K562 (cell line): ENCODE data around the gene DPH7. TPM values are rescaled to one million over a fixed set of nuclear protein-coding genes. Genes with fewer than 3 reads are reported as not detected.

ENCODE experiments used
- CEBPB ChIP-seq: fragments of 450-650 bp; IDR thresholded peaks from 2 replicates; pipeline ENCODE4 v1.6.1; 2016; ENCODE audit warnings: missing genetic modification characterization, missing compliant biosample characterization
- CREB5 ChIP-seq: fragments of 250-450 bp; sonication (Bioruptor Pico); IDR thresholded peaks from 2 replicates; pipeline ENCODE4 v1.5.0; 2020; ENCODE audit warnings: mild to moderate bottlenecking
- DACH1 ChIP-seq: fragments of 450-650 bp; IDR thresholded peaks from 2 replicates; pipeline ENCODE4 v1.6.1; 2018; ENCODE audit not compliant: partially characterized antibody
- E2F1 ChIP-seq: sonication (generic); formaldehyde crosslinking; IDR thresholded peaks from 2 replicates; pipeline ENCODE4 v1.8.1; 2023; ENCODE audit warnings: mild to moderate bottlenecking, missing genetic modification reagents, moderate library complexity
- ETV5 ChIP-seq: sonication (generic); formaldehyde crosslinking; IDR thresholded peaks from 2 replicates; pipeline ENCODE4 v1.4.0; 2020; ENCODE audit warnings: low read depth, mild to moderate bottlenecking, missing genetic modification reagents
- HNRNPL ChIP-seq: fragments of 200-400 bp; formaldehyde crosslinking; IDR thresholded peaks from 2 replicates; pipeline ENCODE4 v1.6.1; 2017; ENCODE audit warnings: low read depth, mild to moderate bottlenecking, low read length
- JUN ChIP-seq, 2 experiments: sonication (generic) in 1 of 2; formaldehyde crosslinking in 1 of 2; IDR thresholded peaks; 2 replicates each; pipeline versions ENCODE4 v1.6.1 to v1.8.0; 2012 to 2022; ENCODE audit warnings: borderline replicate concordance in 2 of 2, mild to moderate bottlenecking in 2 of 2, improper control_type of control experiment in 1 of 2, low read depth in 1 of 2, low read length in 1 of 2, missing genetic modification reagents in 1 of 2
- L3MBTL2 ChIP-seq: fragments of 450-650 bp; IDR thresholded peaks from 2 replicates; pipeline ENCODE4 v1.6.1; 2016; ENCODE audit warnings: mild to moderate bottlenecking, moderate library complexity
- NFE2 ChIP-seq: IDR thresholded peaks from 2 replicates; pipeline ENCODE4 v1.6.1; 2014; ENCODE audit warnings: antibody characterized with exemption, low read depth
- RCOR1 ChIP-seq, 2 experiments: IDR thresholded peaks; 2 replicates each; pipeline ENCODE4 v1.6.1; 2012; ENCODE audit warnings: low read depth in 2 of 2, low read length in 2 of 2, borderline replicate concordance in 1 of 2, improper control_type of control experiment in 1 of 2
- SIN3A ChIP-seq, 2 experiments: fragments of 150-350 bp in 1 of 2; IDR thresholded peaks; 2 replicates each; pipeline ENCODE4 v1.6.1; 2011 to 2016; ENCODE audit warnings: borderline replicate concordance in 2 of 2, low read depth in 2 of 2, low read length in 2 of 2, mild to moderate bottlenecking in 2 of 2, moderate library complexity in 2 of 2; ENCODE audit not compliant: control insufficient read depth in 1 of 2
- TCF7L2 ChIP-seq: fragments of 150-350 bp; IDR thresholded peaks from 2 replicates; pipeline ENCODE4 v1.6.1; 2016; ENCODE audit warnings: low read depth, mild to moderate bottlenecking, low read length, moderate library complexity
- THRA ChIP-seq: fragments of 450-650 bp; IDR thresholded peaks from 2 replicates; pipeline ENCODE4 v1.6.1; 2017; ENCODE audit warnings: mild to moderate bottlenecking, moderate library complexity
- TSC22D4 ChIP-seq: fragments of 450-650 bp; IDR thresholded peaks from 2 replicates; pipeline ENCODE4 v1.6.1; 2016; ENCODE audit warnings: missing genetic modification characterization, missing biosample characterization, control low read depth
- ZBTB43 ChIP-seq: sonication (generic); formaldehyde crosslinking; IDR thresholded peaks from 2 replicates; pipeline ENCODE4 v1.8.0; 2023; ENCODE audit warnings: mild to moderate bottlenecking, missing genetic modification reagents
- ZNF174 ChIP-seq: fragments of 250-450 bp; sonication (Bioruptor Pico); IDR thresholded peaks from 2 replicates; pipeline ENCODE4 v1.4.0; 2020; ENCODE audit warnings: mild to moderate bottlenecking
- ZNF23 ChIP-seq: fragments of 250-450 bp; sonication (Bioruptor Pico); IDR thresholded peaks from 2 replicates; pipeline ENCODE4 v1.4.0; 2020; ENCODE audit warnings: mild to moderate bottlenecking
- polyA plus RNA-seq, 8 experiments: library from polyadenylated mRNA; depleted of rRNA in 4 of 8; stranded (reverse) in 5 of 8; unstranded in 3 of 8; fragments of >200 nt; fragmentation: Nextera tagmentation in 2 of 8; fragmentation: Illumina TruSeq in 1 of 8; extraction: Ambion mirVana in 2 of 8; extraction: Trizol in 1 of 8; gene quantifications; 2 replicates each; pipeline versions ENCODE4 v1.2.1 to v1.2.3, GENCODE V29; 2011 to 2014; ENCODE audit warnings: inconsistent platforms in 1 of 8, missing spikeins in 1 of 8
- total RNA-seq, 7 experiments: library from RNA; depleted of rRNA in 6 of 7; stranded (reverse); fragments of >200 nt in 6 of 7; fragmentation: Illumina TruSeq in 2 of 7; extraction: Trizol in 2 of 7; gene quantifications; 2 replicates each; pipeline versions ENCODE4 v1.2.1 to v1.2.3, GENCODE V29; 2011 to 2021; ENCODE audit warnings: low replicate concordance in 1 of 7
- TF ChIP-seq, protein P1 (sequence below): fragments of 450-650 bp; conservative IDR thresholded peaks from 2 replicates; pipeline ENCODE4 v1.6.1; 2016; ENCODE audit warnings: missing genetic modification characterization, low read depth, mild to moderate bottlenecking, missing compliant biosample characterization, moderate library complexity
- TF ChIP-seq, protein P2 (sequence below): sonication (generic); formaldehyde crosslinking; IDR thresholded peaks from 2 replicates; pipeline ENCODE4 v1.9.0; 2022; ENCODE audit warnings: mild to moderate bottlenecking, missing genetic modification reagents

Gene DPH7
- total and polyA plus RNA-seq, 9 of the 15 experiments (the other 6 are each of a cell fraction or from before 2014, with no cell fraction given), result 13.9 to 68.6 (median 41.3) TPM

DNA sequence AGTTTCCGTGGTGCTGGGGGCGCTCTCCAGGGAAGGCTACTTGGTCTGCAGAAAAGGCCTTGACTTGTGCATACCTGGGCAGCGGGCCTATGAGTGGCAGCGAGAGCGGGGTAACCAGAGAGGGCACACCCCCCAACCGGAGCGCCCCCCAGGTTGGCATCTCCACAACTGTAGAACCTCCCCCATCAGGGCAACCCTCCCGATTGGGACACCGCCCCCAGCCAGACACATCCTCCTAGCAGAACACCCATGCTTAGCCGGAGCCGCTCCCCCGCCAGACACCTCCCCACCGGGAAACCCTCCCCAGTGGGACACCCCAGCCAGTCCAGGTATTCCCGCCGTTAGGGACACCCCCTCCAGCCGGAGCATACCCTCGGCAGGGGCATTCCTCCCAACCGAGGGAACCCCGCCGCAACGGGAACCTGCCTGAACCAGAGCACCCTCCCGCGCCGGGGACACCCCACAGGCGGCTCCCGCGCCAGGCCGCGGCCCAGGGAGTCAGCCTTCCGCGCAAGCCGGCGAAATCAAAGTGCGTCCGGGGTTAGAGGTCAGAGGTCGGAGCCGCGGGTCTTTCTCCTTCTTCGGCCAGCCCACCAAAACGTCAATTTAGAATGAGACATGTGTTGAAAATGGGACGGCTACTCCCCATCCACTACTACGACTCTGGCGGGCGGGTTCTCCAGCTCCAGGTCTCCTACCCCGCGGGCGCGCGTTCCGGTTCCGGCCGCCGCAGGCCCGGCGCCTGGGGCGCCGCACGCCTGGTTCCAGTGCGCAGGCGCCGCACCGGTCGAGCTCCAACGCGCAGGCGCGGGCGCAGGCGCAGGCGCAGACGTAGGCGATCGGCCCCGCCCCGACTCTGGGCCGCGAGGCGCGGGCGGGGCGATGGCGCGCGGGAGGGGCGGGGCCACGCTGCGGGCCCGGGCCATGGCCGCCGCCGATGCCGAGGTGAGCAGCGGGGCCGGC, 39.7 kb upstream of the DPH7 start, which contains the start of gene EHMT1 (continued):
- TF ChIP-seq ZBTB43 (CRISPR knock-in tag) (no peak), TCF7L2 (no peak), HNRNPL (no peak), NFE2 (0 out of 2 replicates have a peak, but pooled peaks have one; percentile 2), DACH1 (no peak), L3MBTL2 (peak; percentile 59; the same call in 1 of the 2 replicates), RCOR1 (IDR thresholded peaks at IDR 0.05; ENCODE audit: borderline replicate concordance in 1 of 2, low read depth in 2 of 2, low read length in 2 of 2) (no peak), CREB5 (CRISPR knock-in tag) (peak; percentile 62; the same call in 1 of the 2 replicates), CEBPB (tag) (no peak), ZNF23 (CRISPR knock-in tag) (no peak), THRA (no peak), JUN (IDR thresholded peaks at IDR 0.05; ENCODE audit: borderline replicate concordance, low read depth, low read length) (no peak), JUN (CRISPR knock-in tag; IDR thresholded peaks at IDR 0.05; ENCODE audit: borderline replicate concordance) (no peak), ZNF174 (no peak), ETV5 (CRISPR knock-in tag) (peak; percentile 74; the same call in 1 of the 2 replicates), SIN3A (IDR thresholded peaks at IDR 0.05; ENCODE audit: borderline replicate concordance in 2 of 2, control insufficient read depth in 1 of 2, low read depth in 2 of 2, low read length in 2 of 2) (peak; percentile 54 to 82; a peak in 3 of 4 replicates), TSC22D4 (tag) (no peak), E2F1 (CRISPR knock-in tag) (peak; percentile 27; the same call in 1 of the 2 replicates)
- TF ChIP-seq, protein P1, sequence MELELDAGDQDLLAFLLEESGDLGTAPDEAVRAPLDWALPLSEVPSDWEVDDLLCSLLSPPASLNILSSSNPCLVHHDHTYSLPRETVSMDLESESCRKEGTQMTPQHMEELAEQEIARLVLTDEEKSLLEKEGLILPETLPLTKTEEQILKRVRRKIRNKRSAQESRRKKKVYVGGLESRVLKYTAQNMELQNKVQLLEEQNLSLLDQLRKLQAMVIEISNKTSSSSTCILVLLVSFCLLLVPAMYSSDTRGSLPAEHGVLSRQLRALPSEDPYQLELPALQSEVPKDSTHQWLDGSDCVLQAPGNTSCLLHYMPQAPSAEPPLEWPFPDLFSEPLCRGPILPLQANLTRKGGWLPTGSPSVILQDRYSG (tag), result peak; percentile 31; the same call in 1 of the 2 replicates
- TF ChIP-seq, protein P2, sequence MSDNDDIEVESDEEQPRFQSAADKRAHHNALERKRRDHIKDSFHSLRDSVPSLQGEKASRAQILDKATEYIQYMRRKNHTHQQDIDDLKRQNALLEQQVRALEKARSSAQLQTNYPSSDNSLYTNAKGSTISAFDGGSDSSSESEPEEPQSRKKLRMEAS (CRISPR knock-in tag), result no peak; the same call in 1 of the 2 replicates
